ENCODE measurements around the gene IL1A. TPM values are rescaled to one million over a fixed set of nuclear protein-coding genes. Genes with fewer than 3 reads are reported as not detected.

IL1A gene
- total and polyA plus RNA-seq, 9 of the 15 experiments (the other 6 are each of a cell fraction or from before 2014, with no cell fraction given), result 0.03 to 0.27 (median 0.14) TPM; not detected in 2

DNA sequence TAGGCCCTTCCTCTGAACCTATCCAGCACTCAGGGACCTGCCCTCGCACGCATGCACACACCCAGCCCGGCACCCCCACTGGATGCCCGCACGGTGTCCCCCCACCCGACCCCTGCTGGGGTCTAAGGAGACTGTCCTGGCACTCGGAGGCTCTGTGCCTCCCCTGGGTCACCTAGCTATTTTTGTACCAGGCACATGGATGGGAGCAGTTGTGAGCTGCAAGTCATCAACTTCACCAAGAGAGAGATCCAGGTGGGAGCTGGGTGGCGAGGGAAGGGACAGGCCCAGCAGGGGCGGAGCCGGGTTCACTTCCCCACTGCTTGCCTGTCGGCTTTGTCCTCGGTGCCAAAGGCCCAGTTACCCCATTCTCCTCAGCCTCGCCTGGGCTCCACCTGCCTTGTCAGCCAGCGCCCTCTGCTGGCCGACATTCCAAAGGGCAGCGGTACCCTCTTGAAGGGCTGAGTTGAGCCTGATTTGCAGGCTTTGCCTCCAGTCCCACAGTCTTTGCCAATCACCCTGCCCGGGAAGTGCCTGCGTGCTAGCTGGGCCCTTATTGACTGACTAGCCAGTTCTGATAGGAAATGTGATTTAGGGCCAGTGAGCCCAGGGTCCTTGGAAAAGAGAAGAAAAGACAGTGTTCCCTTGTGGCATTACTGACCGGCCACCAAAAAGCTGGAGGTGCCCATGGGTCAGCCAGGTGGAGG lies 57.7 kb downstream of the IL1A start (continued):
- TF ChIP-seq VEZF1 (CRISPR knock-in tag; IDR thresholded peaks at IDR 0.05), result no peak

DNA sequence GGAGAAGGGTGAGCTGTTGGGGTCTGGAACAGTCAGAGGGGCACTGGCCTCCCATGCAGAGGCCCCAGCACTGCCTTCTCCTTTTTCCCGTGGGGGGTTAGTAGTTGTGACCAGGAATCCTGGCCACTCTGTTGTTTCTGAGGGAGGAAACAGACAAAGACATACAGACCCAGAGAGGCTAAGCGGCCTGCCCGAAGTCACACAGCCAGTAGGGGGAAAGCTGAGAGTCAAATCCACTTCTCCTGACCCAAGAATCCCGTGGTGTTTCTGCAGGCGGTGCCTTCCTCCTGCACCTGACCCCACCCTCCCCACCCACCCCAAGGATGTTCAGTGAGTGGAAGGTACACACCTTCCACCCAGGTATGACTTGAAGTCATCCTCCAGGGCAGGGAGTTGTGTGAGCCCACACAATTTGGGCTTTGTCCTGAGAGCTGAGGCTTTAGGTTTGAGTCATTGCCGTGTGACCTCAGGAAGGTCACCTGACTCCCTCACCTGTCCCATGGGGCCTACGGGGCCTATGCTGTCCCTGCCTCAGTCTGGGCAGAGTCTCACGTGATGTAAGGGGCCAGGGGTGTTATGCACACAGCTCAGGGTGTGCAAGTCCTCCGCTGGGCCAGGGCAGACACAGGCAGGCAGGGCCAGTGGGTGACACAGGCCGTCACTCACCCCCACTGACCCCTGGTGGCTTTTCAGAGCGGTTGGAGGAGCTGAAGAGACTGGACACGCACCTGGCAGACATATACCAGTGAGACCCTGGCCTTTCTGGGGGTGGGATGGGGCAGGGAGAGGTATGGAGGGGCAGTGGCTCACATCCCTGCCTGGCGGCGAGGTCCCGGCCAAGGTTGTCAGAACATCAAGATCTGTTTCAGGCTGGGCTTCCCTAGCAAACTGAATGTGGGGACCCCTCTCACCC lies 58.5 kb downstream of the IL1A start:
- intact Hi-C loops (cut with micrococcal nuclease) (loop anchor here (1.0 to 10.0 kb wide), 6 partner anchors 35 to 241 kb away; partner anchors contain the start of genes CHCHD5 and TTL), in situ Hi-C loops (cut with MboI) (loop anchor here (5.0 kb wide), 2 partner anchors 98 to 124 kb away; no protein-coding TSS in a partner anchor)
- Histone ChIP-seq H3K4me3 (no peak overlapping the region), H4K20me1 (replicated peaks; ENCODE audit: control insufficient read depth, insufficient read depth, low read length) (no peaks in the 10 kb centered on the region), H3K9me3 (replicated peaks; ENCODE audit: control insufficient read depth, insufficient read depth, low read depth, low read length) (no peaks in the 10 kb centered on the region), H3K36me3 (ENCODE audit: control insufficient read depth, insufficient read depth, low read length) (no peaks in the 10 kb centered on the region), H3K79me2 (ENCODE audit: control insufficient read depth, insufficient read depth, low read length) (no peaks in the 10 kb centered on the region), H3K27ac (ENCODE audit: extremely low read depth, low read depth, low read length) (no peak overlapping the region), H3K9me1 (ENCODE audit: control insufficient read depth, insufficient read depth, low read length) (no peaks in the 10 kb centered on the region), H3K4me2 (ENCODE audit: insufficient read depth, low read length) (no peak overlapping the region), H3K4me1 (replicated peaks in 1 of 2; ENCODE audit: control insufficient read depth in 2 of 2, insufficient read depth in 2 of 2, low read length in 2 of 2) (peaks cover 39 to 81% of the 10 kb centered on the region in 2 experiments), H3K27me3 (ENCODE audit: control insufficient read depth in 2 of 2, insufficient read depth in 2 of 2, low read length in 2 of 2) (no peaks in the 10 kb centered on the region), H2AFZ (ENCODE audit: low read depth, low read length) (peak overlapping the region; percentile 78), H3K9ac (ENCODE audit: insufficient read depth in 1 of 2, low read depth in 2 of 2, low read length in 2 of 2) (peak overlapping the region in 1 of 2 experiments; percentile 79; a peak in 2 of 4 replicates)
- CTCF ChIA-PET (ENCODE audit: low intra/inter-chr PET ratio), result interaction anchor here (0.6 to 5.2 kb wide), 6 partner anchors 98 to 179 kb away, joined by 3 to 67 read pairs (median 6); partner anchors contain the start of gene CHCHD5
- DNase-seq (ENCODE audit: extremely low read depth in 1 of 4, low spot score in 3 of 4) (peak in 1 of 4 experiments; percentile 34), FAIRE-seq (no peak), ATAC-seq (peak; percentile 17; the same call in 2 of the 3 replicates)
- BruUV-seq (replicated peaks), result no TSS peak
- POLR2A ChIA-PET, result interaction anchor here (0.6 to 4.6 kb wide), 7 partner anchors 13 to 235 kb away, joined by 3 to 35 read pairs (median 4); partner anchors contain the start of genes CHCHD5 and SLC20A1
- WGBS (ENCODE audit: insufficient coverage, low coverage, missing lambda C conversion rate), result 54% methylated on average over 8 of the region's 15 CpGs
- TF ChIP-seq CBFA2T2 (conservative IDR thresholded peaks at IDR 0.05) (0 out of 2 replicates have a peak, but pooled peaks have one; percentile 3), CREM (IDR thresholded peaks at IDR 0.05; ENCODE audit: low read depth) (0 out of 2 replicates have a peak, but pooled peaks have one; percentile 23), GTF2A2 (tag; IDR thresholded peaks at IDR 0.05) (no peak), SIN3B (IDR thresholded peaks at IDR 0.05; ENCODE audit: low read depth) (no peak), ZNF146 (CRISPR knock-in tag; IDR thresholded peaks at IDR 0.05; ENCODE audit: unreplicated experiment) (no peak), ADNP (tag; IDR thresholded peaks at IDR 0.05) (peak; percentile 48), RAD21 (CRISPR knock-in tag; conservative IDR thresholded peaks at IDR 0.05 in 1 of 2, IDR thresholded peaks at IDR 0.05 in 1 of 2) (peak in 1 of 2 experiments; percentile 34; a peak in 2 of 4 replicates)
- TF ChIP-seq, protein P1, sequence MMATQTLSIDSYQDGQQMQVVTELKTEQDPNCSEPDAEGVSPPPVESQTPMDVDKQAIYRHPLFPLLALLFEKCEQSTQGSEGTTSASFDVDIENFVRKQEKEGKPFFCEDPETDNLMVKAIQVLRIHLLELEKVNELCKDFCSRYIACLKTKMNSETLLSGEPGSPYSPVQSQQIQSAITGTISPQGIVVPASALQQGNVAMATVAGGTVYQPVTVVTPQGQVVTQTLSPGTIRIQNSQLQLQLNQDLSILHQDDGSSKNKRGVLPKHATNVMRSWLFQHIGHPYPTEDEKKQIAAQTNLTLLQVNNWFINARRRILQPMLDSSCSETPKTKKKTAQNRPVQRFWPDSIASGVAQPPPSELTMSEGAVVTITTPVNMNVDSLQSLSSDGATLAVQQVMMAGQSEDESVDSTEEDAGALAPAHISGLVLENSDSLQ (IDR thresholded peaks at IDR 0.05), result 0 out of 2 replicates have a peak, but pooled peaks have one; percentile 15
- TF ChIP-seq, protein P2, sequence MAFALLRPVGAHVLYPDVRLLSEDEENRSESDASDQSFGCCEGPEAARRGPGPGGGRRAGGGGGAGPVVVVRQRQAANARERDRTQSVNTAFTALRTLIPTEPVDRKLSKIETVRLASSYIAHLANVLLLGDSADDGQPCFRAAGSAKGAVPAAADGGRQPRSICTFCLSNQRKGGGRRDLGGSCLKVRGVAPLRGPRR (CRISPR knock-in tag; IDR thresholded peaks at IDR 0.05), result peak; percentile 30; the same call in 1 of the 2 replicates
- TF ChIP-seq, protein P3, sequence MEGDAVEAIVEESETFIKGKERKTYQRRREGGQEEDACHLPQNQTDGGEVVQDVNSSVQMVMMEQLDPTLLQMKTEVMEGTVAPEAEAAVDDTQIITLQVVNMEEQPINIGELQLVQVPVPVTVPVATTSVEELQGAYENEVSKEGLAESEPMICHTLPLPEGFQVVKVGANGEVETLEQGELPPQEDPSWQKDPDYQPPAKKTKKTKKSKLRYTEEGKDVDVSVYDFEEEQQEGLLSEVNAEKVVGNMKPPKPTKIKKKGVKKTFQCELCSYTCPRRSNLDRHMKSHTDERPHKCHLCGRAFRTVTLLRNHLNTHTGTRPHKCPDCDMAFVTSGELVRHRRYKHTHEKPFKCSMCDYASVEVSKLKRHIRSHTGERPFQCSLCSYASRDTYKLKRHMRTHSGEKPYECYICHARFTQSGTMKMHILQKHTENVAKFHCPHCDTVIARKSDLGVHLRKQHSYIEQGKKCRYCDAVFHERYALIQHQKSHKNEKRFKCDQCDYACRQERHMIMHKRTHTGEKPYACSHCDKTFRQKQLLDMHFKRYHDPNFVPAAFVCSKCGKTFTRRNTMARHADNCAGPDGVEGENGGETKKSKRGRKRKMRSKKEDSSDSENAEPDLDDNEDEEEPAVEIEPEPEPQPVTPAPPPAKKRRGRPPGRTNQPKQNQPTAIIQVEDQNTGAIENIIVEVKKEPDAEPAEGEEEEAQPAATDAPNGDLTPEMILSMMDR (IDR thresholded peaks at IDR 0.05 in 2 of 3, conservative IDR thresholded peaks at IDR 0.05 in 1 of 3; ENCODE audit: insufficient read depth in 2 of 3, low read depth in 1 of 3, low read length in 3 of 3), result peak in 1 of 3 experiments; percentile 27; a peak in 2 of 6 replicates

Measured in K562 (cell line).